HCT116 (cell line): ENCODE measurements around the gene SUCLG2. TPM values are rescaled to one million over a fixed set of nuclear protein-coding genes. Genes with fewer than 3 reads are reported as not detected.

Source experiments
- ATAC-seq: fragments of 200-7000 bp; cut with Tn5 transposase; 2 replicates; pipeline ENCODE4 v1.9.1; 2020; ENCODE audit warnings: mild to moderate bottlenecking, moderate library complexity
- BruUV-seq: library from RNA; stranded (reverse); fragments of 400-500 nt; replicated peaks from 2 replicates; lab custom pipeline; 2021; lab: Mats Ljungman, UMichigan
- CTCF ChIA-PET: fragments of 300-600 bp; sonication (Branson Sonifier 250); formaldehyde crosslinking; loops from one replicate; lab custom pipeline; 2021; ENCODE audit warnings: antibody characterized with exemption; lab: Charles Lee
- POLR2A ChIA-PET: fragments of 300-600, 350-600 bp; sonication (Branson Sonifier 250); formaldehyde crosslinking; loops from one replicate; lab custom pipeline; 2021; ENCODE audit warnings: antibody characterized with exemption; lab: Charles Lee
- RAD21 ChIA-PET, 2 experiments: fragments of 300-600 bp; sonication (Branson Sonifier 250); formaldehyde crosslinking; loops; one replicate each; lab custom pipeline; 2023; ENCODE audit warnings: low total read pairs in 2 of 2; ENCODE audit not compliant: uncharacterized antibody in 2 of 2, unreplicated experiment in 2 of 2, low non-redundant PET in 1 of 2; lab: Charles Lee
- DNase-seq: peaks from one replicate; pipeline ENCODE4 v3.0.0-alpha.2; 2010; ENCODE audit warnings: low read depth, low spot score
- H2AFZ ChIP-seq: fragments of 200-600 bp; shearing (Covaris generic), sonication (generic); 2 replicates; pipeline ENCODE4 v1.6.1; 2017; ENCODE audit warnings: low read depth, mixed run types, mixed read lengths, antibody characterized with exemption, low read length; ENCODE audit not compliant: poor library complexity, severe bottlenecking
- H3K27ac ChIP-seq: 2 replicates; pipeline ENCODE4 v1.5.1; 2012; ENCODE audit warnings: low read depth, low read length
- H3K27me3 ChIP-seq: fragments of 200-600 bp; sonication (generic); 2 replicates; pipeline ENCODE4 v1.6.1; 2016; ENCODE audit warnings: mixed run types, low read length, mixed read lengths; ENCODE audit not compliant: insufficient read depth
- H3K36me3 ChIP-seq, 2 experiments: fragments of 200-500 bp in 1 of 2; fragments of 200-600 bp in 1 of 2; sonication (Bioruptor generic) in 1 of 2; sonication (generic) in 1 of 2; 2 replicates each; pipeline versions ENCODE4 v1.5.1 to v1.6.1; 2014 to 2016; ENCODE audit warnings: low read length in 2 of 2, inconsistent platforms in 1 of 2, mixed read lengths in 1 of 2, mixed run types in 1 of 2; ENCODE audit not compliant: insufficient read depth in 2 of 2, control insufficient read depth in 1 of 2
- H3K4me1 ChIP-seq, 2 experiments: fragments of 200-600 bp in 1 of 2; sonication (generic) in 1 of 2; 2 replicates each; pipeline versions ENCODE4 v1.5.1 to v1.6.1; 2012 to 2017; ENCODE audit warnings: low read length in 2 of 2, inconsistent platforms in 1 of 2, mild to moderate bottlenecking in 1 of 2, mixed read lengths in 1 of 2, mixed run types in 1 of 2, moderate library complexity in 1 of 2; ENCODE audit not compliant: insufficient read depth in 2 of 2, control insufficient read depth in 1 of 2
- H3K4me2 ChIP-seq: fragments of 200-600 bp; sonication (generic); 2 replicates; pipeline ENCODE4 v1.6.1; 2017; ENCODE audit warnings: mixed run types, low read length, mixed read lengths
- H3K4me3 ChIP-seq, 2 experiments: fragments of 200-600 bp in 1 of 2; sonication (generic) in 1 of 2; replicated peaks in 1 of 2; 2 replicates each; pipeline ENCODE4 v1.5.1; 2011 to 2016; ENCODE audit warnings: low read length in 2 of 2, control low read depth in 1 of 2, low read depth in 1 of 2, mild to moderate bottlenecking in 1 of 2, mixed read lengths in 1 of 2, mixed run types in 1 of 2
- H3K79me2 ChIP-seq: fragments of 200-600 bp; sonication (generic); 2 replicates; pipeline ENCODE4 v1.6.1; 2017; ENCODE audit warnings: mild to moderate bottlenecking, mixed run types, low read length, moderate library complexity, mixed read lengths; ENCODE audit not compliant: insufficient read depth
- H3K9ac ChIP-seq: fragments of 200-600 bp; sonication (generic); 2 replicates; pipeline ENCODE4 v1.6.1; 2016; ENCODE audit warnings: low read length, mixed read lengths
- H3K9me2 ChIP-seq: fragments of 200-600 bp; sonication (generic), shearing (Covaris generic); 2 replicates; pipeline ENCODE4 v1.6.1; 2017; ENCODE audit warnings: mixed run types, mild to moderate bottlenecking, moderate library complexity; ENCODE audit not compliant: insufficient read depth
- H3K9me3 ChIP-seq, 2 experiments: fragments of 200-500 bp in 1 of 2; fragments of 200-600 bp in 1 of 2; sonication (Bioruptor generic) in 1 of 2; sonication (generic) in 1 of 2; 2 replicates each; pipeline ENCODE4 v1.6.1; 2014 to 2017; ENCODE audit warnings: low read length in 2 of 2, mixed read lengths in 2 of 2, inconsistent platforms in 1 of 2, low read depth in 1 of 2, mild to moderate bottlenecking in 1 of 2, mixed run types in 1 of 2, moderate library complexity in 1 of 2; ENCODE audit not compliant: control insufficient read depth in 1 of 2, insufficient read depth in 1 of 2
- H4K20me1 ChIP-seq: fragments of 200-600 bp; sonication (generic), shearing (Covaris generic); 2 replicates; pipeline ENCODE4 v1.6.1; 2017; ENCODE audit warnings: mixed run types, mild to moderate bottlenecking, moderate library complexity; ENCODE audit not compliant: insufficient read depth
- CEBPB ChIP-seq: IDR thresholded peaks from 2 replicates; pipeline ENCODE4 v1.6.1; 2012; ENCODE audit warnings: low read depth
- EZH2phosphoT487 ChIP-seq: fragments of 200-600 bp; IDR thresholded peaks from 2 replicates; pipeline ENCODE4 v1.6.1; 2018; ENCODE audit warnings: antibody characterized with exemption, borderline replicate concordance
- FOSL1 ChIP-seq: IDR thresholded peaks from 2 replicates; pipeline ENCODE4 v1.6.1; 2012; ENCODE audit warnings: low read depth
- MAX ChIP-seq: IDR thresholded peaks from 2 replicates; pipeline ENCODE4 v1.6.1; 2012
- RAD21 ChIP-seq: IDR thresholded peaks from 2 replicates; pipeline ENCODE4 v1.6.1; 2012; ENCODE audit warnings: low read depth, mild to moderate bottlenecking
- REST ChIP-seq: IDR thresholded peaks from 2 replicates; pipeline ENCODE4 v1.6.1; 2012; ENCODE audit warnings: low read depth
- SIN3A ChIP-seq: IDR thresholded peaks from 2 replicates; pipeline ENCODE4 v1.6.1; 2012; ENCODE audit warnings: low read depth
- SRF ChIP-seq: IDR thresholded peaks from 2 replicates; pipeline ENCODE4 v1.6.1; 2012; ENCODE audit warnings: low read depth
- ZBTB33 ChIP-seq: IDR thresholded peaks from 2 replicates; pipeline ENCODE4 v1.6.1; 2011; ENCODE audit warnings: mild to moderate bottlenecking, low read length, moderate library complexity; ENCODE audit not compliant: insufficient replicate concordance; ENCODE audit errors: extremely low read depth
- ZFX ChIP-seq: fragments of 450-650 bp; IDR thresholded peaks from 2 replicates; pipeline ENCODE4 v1.6.1; 2017
- ZNF274 ChIP-seq: fragments of 200-500 bp; sonication (Bioruptor generic); IDR thresholded peaks from 2 replicates; pipeline ENCODE4 v1.6.1; 2014; ENCODE audit warnings: mild to moderate bottlenecking, low read depth, low read length, inconsistent platforms
- intact Hi-C: fragments of 100-400 bp; cut with micrococcal nuclease; formaldehyde crosslinking; loops from 2 replicates; pipeline ENCODE4 v1.10.0; 2022
- total RNA-seq: library from RNA; stranded (reverse); gene quantifications from one replicate; pipeline ENCODE4 v1.2.1, GENCODE V29; 2021; ENCODE audit not compliant: unreplicated experiment

SUCLG2 gene
- total RNA-seq, 1 experiment from 2014 or later: 49.2 TPM

- H2AFZ ChIP-seq: no peak overlapping the region
- CTCF ChIA-PET: no interaction called here
- H4K20me1 ChIP-seq: no peaks in the 10 kb centered on the region
- no peaks in the 10 kb centered on the region for H3K4me1 ChIP-seq
- TF ChIP-seq FOSL1 (no peak), RAD21 (no peak), ZBTB33 (no peak), CEBPB (no peak)
- no peaks in the 10 kb centered on the region for H3K9me2 ChIP-seq
- ATAC-seq (no peak), DNase-seq (no peak)
- RAD21 ChIA-PET: no interaction called here
- peaks cover 46% of the 10 kb centered on the region for H3K79me2 ChIP-seq
- intact Hi-C loops: no loop called here
- BruUV-seq: no TSS peak
- no peak overlapping the region for H3K4me2 ChIP-seq
- POLR2A ChIA-PET: no interaction called here
- no peaks in the 10 kb centered on the region for H3K36me3 ChIP-seq
- no peak overlapping the region for H3K4me3 ChIP-seq
- no peaks in the 10 kb centered on the region for H3K27me3 ChIP-seq
- H3K27ac ChIP-seq: no peak overlapping the region
- H3K9ac ChIP-seq: no peak overlapping the region
- no peaks in the 10 kb centered on the region for H3K9me3 ChIP-seq
Measured at GRCh38 chr3:67635257-67635656, 19.2 kb downstream of the SUCLG2 start.

- BruUV-seq: no TSS peak
- Histone ChIP-seq H3K4me3 (no peak overlapping the region), H4K20me1 (no peaks in the 10 kb centered on the region), H3K79me2 (peaks cover 61% of the 10 kb centered on the region), H3K9ac (no peak overlapping the region), H3K9me3 (no peaks in the 10 kb centered on the region), H3K27ac (no peak overlapping the region), H3K36me3 (no peaks in the 10 kb centered on the region), H2AFZ (no peak overlapping the region), H3K4me2 (no peak overlapping the region), H3K9me2 (no peaks in the 10 kb centered on the region), H3K27me3 (no peaks in the 10 kb centered on the region), H3K4me1 (no peaks in the 10 kb centered on the region)
- intact Hi-C loops: no loop called here
- CTCF ChIA-PET: no interaction called here
- TF ChIP-seq MAX (no peak), REST (no peak), ZNF274 (no peak), RAD21 (no peak), ZFX (no peak), SRF (no peak), EZH2phosphoT487 (no peak), SIN3A (no peak)
- RAD21 ChIA-PET: no interaction called here
- DNase-seq (no peak), ATAC-seq (no peak)
- POLR2A ChIA-PET: no interaction called here
Measured at GRCh38 chr3:67630666-67631362, 23.6 kb downstream of the SUCLG2 start.
